ENCODE measurements around the gene ARVCF. TPM values are rescaled to one million over a fixed set of nuclear protein-coding genes. Genes with fewer than 3 reads are reported as not detected.

ARVCF gene
- total RNA-seq, 2 experiments from 2014 or later, result 1.5 to 1.6 TPM

DNA sequence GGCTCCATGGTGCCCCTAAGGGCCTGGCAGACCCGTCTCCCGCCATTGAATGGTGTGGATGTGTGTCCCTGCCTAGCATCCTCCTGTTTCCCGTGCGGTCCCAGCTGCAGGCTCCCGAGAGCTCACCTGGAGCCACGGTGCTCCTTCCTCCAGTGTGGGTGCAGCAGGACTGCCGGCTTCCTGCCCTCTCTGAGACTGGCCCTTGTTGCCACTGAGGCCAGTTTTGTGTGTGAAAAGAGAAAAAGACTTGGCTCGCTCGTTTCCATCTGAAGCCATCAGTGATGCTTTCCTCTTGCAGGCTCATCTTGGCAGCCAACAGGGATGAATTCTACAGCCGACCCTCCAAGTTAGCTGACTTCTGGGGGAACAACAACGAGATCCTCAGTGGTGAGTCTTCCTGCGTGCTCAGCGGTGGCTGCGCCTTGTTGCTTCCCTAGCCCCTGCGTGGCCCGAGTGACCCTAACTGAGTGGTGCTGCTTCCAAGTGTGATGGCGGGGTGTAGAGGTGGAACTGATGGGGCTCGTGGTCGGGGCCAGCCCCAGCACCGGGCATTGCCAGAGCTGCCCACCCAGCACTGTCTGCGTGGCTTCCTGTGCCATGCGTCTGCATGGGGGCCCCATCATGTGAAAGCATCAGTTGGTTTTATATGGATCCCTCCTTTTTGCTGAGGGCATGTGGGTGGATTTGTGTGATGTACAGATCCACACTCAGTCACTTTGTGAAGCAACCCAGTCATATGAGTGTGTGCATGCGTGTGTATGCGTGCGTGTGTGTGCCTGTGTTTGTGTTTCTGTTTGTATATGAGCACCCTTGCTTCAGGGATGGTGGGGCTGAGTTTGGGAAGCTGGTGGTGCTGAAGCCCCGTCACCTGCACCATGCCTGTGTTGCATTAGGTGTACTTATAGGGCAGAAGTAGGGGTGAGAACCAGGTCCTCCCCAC, 26.7 kb upstream of the ARVCF start:
- Mint-ChIP-seq H3K36me3 (peaks cover 31% of the 10 kb centered on the region), H3K4me3 (no peak overlapping the region), H3K27me3 (no peaks in the 10 kb centered on the region), H3K9me3 (peaks cover 4% of the 10 kb centered on the region), H3K27ac (no peak overlapping the region), H3K4me1 (no peaks in the 10 kb centered on the region)
- ATAC-seq (ENCODE audit: low read depth), result no peak
- no peak for DNase-seq
- POLR2A ChIA-PET, result no interaction called here

DNA sequence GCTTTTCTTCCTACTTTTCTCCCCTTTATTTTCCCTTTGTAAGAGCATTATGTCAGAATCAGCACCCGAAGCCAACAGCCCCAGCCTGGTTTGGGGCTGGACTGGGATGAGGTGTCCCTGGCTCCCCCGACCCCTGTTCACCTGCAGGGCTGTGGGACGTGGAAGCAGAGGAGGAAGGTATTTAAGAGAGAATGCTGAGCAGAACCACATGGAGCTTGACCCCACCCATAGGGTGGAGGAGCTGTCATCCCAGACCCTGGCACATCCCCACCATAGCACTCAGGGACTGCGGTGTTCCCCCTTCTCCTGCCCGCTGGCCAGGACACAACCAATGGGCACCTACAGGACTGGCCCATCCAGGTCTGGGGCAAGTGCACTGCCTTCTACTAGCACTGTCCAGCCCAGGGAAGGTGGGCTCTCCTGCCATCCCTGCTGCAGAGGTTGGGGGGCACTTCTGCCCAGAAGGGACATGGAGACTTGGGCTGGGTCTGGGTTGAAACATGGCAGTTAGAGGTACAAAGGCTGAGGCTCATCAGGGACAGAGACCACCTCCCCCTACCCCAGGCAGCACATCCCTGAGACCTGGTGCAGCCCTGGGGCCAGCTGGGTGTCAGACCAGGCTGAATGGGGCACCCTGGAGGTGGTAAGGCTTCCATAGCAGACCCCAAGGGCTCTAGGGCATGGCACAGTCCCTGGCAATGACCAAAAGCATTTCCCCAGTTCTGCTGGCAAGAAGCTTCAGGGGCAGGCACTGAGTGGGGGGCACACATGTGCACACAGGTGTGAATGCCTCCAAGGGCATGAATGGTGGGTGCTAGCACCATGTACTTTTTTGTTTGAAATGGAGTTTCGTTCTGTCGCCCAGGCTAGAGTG, 23.9 kb upstream of the ARVCF start:
- Mint-ChIP-seq H3K27me3 (no peaks in the 10 kb centered on the region), H3K4me1 (no peaks in the 10 kb centered on the region), H3K9me3 (no peaks in the 10 kb centered on the region), H3K4me3 (no peak overlapping the region), H3K36me3 (peaks cover 15% of the 10 kb centered on the region), H3K27ac (no peak overlapping the region)
- POLR2A ChIA-PET, result no interaction called here
- DNase-seq (no peak), ATAC-seq (ENCODE audit: low read depth) (no peak)

DNA sequence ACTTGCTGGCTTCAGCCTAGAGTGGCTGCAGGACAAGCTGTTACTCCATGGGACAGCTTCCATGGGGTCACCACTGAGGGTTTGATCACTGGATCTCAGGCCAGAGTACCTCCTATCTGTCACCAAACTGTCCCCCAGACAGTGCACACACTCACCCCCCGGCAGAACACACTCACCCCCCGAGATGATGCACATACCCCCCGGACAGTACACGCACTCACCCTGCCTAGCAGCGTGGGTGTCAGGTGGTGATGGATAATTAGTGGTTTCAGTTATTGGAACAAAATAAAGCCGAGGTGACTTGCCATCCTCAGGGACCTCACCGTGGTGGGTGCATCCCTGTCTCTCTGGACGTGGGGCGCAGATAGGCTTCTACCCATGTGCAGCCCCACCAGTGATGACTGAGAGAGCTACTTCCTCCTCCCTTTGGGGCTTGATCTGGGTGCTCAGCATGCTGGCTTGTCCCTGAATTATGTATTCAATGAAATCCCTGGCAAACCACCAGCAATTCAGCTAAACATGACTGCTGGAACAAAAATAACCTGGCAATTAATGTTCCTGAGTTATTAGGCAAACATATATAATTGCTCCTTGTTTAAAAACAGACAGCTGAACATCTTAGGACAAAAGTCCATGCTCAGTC, 23.2 kb upstream of the ARVCF start:
- peaks cover 15% of the 10 kb centered on the region for H3K36me3 Mint-ChIP-seq
- DNase-seq, result no peak
- no peaks in the 10 kb centered on the region for H3K4me1 Mint-ChIP-seq
- POLR2A ChIA-PET, result no interaction called here
- no peak overlapping the region for H3K4me3 Mint-ChIP-seq
- H3K27ac Mint-ChIP-seq, result peak overlapping the region; percentile 22
- no peaks in the 10 kb centered on the region for H3K9me3 Mint-ChIP-seq
- ATAC-seq (ENCODE audit: low read depth), result no peak
- no peaks in the 10 kb centered on the region for H3K27me3 Mint-ChIP-seq

DNA sequence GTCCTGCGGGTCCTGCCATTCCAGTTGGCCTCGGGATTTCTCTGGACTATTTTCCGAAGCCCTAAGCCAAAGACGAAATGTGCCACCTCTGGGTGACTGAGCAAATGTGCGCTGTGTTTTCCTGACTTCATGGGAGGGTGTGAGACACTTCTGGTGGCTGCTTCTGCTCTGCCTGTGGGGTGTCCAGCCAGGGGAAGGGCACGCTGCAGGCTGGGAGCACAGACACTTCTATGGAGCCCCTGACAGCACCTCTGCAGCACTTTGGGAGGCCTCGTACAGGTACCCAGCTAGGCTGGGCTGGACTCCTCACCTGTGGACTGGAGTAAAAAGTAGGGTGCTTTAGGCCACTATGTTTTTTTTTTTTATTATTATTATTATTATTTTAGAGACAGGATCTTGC, 22.0 kb upstream of the ARVCF start:
- ATAC-seq (ENCODE audit: low read depth) (no peak), DNase-seq (no peak)
- H3K9me3 Mint-ChIP-seq, result no peaks in the 10 kb centered on the region
- POLR2A ChIA-PET, result no interaction called here
- peaks cover 1% of the 10 kb centered on the region for H3K4me1 Mint-ChIP-seq
- H3K36me3 Mint-ChIP-seq, result peaks cover 11% of the 10 kb centered on the region
- H3K27me3 Mint-ChIP-seq, result no peaks in the 10 kb centered on the region
- no peak overlapping the region for H3K4me3 Mint-ChIP-seq
- H3K27ac Mint-ChIP-seq, result no peak overlapping the region

DNA sequence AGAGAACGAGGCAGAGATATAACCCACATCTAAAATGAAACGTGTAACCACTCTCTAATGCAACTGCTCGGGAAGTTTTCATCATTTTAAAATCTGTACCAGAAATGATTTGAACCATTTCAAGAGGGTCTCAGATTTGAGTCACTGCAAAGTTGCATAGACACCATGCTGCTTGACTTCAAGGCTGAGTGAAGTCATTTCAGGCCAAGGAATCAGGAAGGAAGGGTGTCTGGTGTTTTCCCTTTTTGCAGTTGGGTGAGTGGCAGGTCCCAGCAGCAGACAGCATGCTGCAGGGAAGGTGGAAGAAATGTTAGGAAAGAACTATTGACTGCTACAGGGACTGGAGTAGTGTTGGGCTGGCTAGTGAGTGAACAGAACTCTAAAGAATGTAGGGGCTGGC, 20.8 kb upstream of the ARVCF start:
- no peaks in the 10 kb centered on the region for H3K9me3 Mint-ChIP-seq
- ATAC-seq (ENCODE audit: low read depth) (no peak), DNase-seq (no peak)
- no peaks in the 10 kb centered on the region for H3K27me3 Mint-ChIP-seq
- peaks cover 1% of the 10 kb centered on the region for H3K4me1 Mint-ChIP-seq
- POLR2A ChIA-PET, result no interaction called here
- no peak overlapping the region for H3K4me3 Mint-ChIP-seq
- no peak overlapping the region for H3K27ac Mint-ChIP-seq
- H3K36me3 Mint-ChIP-seq, result peaks cover 8% of the 10 kb centered on the region

DNA sequence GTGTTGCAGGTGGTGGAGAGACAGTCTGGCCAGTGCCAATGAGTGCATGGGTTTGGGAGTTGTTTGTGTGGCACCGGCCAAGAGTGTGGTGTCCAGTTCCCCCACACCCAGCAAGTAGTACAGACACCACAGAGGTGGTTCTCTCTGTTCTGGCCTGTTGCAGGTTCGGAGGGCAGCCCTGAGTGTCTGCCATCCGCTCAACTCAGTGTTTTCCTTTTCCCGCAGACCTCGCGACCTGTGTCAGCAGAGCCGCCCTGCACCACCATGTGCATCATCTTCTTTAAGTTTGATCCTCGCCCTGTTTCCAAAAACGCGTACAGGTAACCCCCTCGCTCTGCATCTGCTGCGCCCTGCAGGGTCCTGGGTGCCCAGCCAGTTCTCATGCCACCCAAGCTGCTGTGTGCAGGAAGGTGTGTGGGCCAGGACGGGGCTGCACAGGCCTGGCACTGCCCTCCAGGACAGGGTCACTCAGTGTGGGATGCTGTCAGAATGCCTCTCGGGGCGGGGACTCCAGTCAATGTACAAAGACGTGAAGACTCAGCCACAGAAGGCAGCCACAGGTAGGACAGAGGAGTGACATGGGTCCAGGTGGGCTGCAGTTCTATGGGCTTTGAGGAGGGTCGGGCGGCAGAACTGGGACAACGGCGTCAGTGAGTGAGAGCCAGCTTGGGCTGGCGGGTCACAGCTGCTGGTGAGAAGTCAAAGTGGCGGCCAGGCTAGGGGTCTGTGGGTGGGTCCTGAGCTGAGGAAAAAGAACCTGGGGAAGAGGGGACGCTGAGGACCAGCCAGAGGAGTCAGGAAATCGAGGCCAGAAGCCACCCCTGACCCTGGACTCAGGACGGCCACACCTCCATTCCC, 20.1 kb upstream of the ARVCF start:
- Mint-ChIP-seq H3K4me3 (no peak overlapping the region), H3K27me3 (no peaks in the 10 kb centered on the region), H3K27ac (no peak overlapping the region), H3K36me3 (peaks cover 8% of the 10 kb centered on the region), H3K9me3 (no peaks in the 10 kb centered on the region), H3K4me1 (peaks cover 1% of the 10 kb centered on the region)
- no peak for DNase-seq
- no peak for ATAC-seq (ENCODE audit: low read depth)
- POLR2A ChIA-PET, result no interaction called here

DNA sequence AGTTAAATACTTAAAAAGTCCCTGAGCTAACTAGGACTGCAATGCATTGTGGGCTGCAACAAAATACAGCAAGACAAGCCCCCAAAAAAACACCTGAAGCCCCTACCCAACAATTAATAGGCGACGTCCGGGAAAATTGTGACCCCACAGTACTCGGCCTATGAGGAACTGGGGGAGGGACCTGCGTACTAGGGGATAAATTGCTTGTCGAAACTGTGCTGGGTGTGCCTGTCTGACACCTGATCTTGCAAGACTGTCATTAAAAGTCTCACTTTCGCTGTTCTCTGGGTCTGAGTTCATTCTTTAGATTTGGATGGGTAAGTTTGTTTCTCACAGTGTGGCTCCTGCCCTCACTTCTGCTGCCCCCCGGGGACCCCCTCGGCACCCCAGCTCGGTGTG, 19.5 kb upstream of the ARVCF start:
- H3K36me3 Mint-ChIP-seq, result peaks cover 8% of the 10 kb centered on the region
- POLR2A ChIA-PET, result no interaction called here
- no peaks in the 10 kb centered on the region for H3K9me3 Mint-ChIP-seq
- H3K4me1 Mint-ChIP-seq, result peaks cover 1% of the 10 kb centered on the region
- DNase-seq (no peak), ATAC-seq (ENCODE audit: low read depth) (no peak)
- no peak overlapping the region for H3K27ac Mint-ChIP-seq
- H3K27me3 Mint-ChIP-seq, result no peaks in the 10 kb centered on the region
- H3K4me3 Mint-ChIP-seq, result no peak overlapping the region

DNA sequence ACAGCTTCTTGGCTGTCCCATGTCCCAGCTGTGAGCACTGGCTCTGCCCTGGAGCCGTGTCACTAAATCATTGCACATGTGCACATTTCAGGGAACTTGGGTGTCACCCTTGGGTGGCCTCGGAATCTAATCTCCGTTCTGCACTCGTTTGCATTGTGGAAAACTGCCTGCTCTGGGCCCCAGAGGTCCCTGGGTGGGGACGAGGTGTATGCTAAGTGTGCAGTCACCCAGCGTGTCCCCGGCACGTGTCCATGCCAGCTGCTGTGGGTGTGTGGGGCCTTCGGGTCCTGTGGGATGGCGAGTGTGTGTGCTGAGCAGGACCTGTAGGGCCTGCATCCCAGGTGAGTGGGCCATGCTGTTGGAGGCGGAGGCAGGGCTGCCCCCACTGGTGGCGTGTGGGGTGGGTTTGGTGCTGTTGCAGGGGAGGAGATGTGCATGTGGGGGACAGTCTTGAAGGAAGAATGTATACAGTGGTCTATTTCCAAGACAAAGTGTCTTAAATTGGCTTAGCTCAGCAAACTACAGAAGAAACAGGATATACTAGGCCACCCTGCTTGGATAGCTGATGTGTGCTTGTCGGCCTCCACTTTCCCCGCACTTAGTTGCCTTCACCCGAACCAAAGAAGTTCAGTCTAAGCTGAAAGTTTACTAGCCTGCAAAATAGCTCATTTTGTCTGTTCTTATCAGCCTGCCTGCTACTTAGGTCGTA, 18.9 kb upstream of the ARVCF start:
- Mint-ChIP-seq H3K4me1 (peaks cover 1% of the 10 kb centered on the region), H3K27ac (no peak overlapping the region)

DNA sequence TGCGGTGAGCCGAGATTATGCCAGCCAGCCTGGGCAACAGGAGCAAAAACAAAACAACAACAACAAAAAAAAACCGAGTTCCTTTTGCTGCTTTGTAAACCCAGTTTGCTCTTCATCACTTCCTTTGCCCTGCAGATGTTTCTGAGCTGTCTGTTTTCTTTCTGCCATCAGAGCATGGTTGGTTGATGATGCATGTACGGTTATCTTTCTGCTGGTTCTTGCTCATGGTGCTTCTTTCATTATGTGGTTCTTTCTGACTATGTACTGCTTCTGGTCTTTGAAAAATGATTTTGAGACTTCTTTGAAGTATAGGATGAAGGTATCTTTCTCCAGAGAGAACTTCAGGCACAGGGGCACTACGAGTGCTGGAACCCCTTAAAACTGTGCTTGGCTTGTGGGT, 17.5 kb upstream of the ARVCF start:
- no peaks in the 10 kb centered on the region for H3K27me3 Mint-ChIP-seq
- H3K27ac Mint-ChIP-seq, result no peak overlapping the region

More for the DNA sequence above, 18.9 kb upstream of the ARVCF start:
- POLR2A ChIA-PET, result no interaction called here
- Mint-ChIP-seq H3K4me3 (no peak overlapping the region), H3K9me3 (no peaks in the 10 kb centered on the region), H3K27me3 (no peaks in the 10 kb centered on the region), H3K36me3 (peaks cover 8% of the 10 kb centered on the region)
- no peak for DNase-seq
- no peak for ATAC-seq (ENCODE audit: low read depth)

DNA sequence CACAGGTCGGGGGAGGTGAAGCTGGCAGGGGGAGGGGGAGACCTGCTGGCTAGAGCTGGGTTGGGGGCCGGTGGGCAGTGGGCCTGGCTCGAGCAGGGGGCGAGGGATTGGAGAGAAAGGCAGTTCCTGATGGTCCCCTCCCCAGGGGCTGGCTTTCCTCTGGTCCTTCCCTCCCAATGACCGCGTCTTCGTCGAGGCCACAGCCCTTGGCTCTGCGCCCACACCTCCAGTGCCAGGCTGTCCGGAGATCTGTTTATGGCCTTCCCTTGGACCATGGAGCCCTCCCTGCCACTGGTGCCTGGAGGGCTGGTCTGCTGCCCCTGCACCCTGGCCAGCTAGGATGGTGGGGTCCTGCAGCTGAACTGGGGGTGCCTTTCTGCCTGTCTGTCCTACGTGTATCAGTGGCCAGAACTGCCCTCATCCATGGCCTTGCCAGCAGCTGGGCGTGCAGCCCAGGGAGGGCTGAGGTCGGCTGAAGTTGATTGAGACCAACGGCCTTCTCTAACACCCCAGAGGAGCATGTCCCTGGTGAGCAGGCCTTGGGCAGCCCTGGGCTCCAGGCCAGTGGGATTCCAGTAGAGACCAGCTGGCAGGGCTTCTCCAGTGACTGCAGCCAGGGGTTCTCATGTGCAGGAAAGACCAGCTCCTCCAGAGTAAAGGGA, 16.6 kb upstream of the ARVCF start:
- H3K36me3 Mint-ChIP-seq, result peaks cover 5% of the 10 kb centered on the region
- H3K4me3 Mint-ChIP-seq, result no peak overlapping the region
- peaks cover 1% of the 10 kb centered on the region for H3K4me1 Mint-ChIP-seq
- ATAC-seq (ENCODE audit: low read depth) (no peak), DNase-seq (no peak)
- no peaks in the 10 kb centered on the region for H3K27me3 Mint-ChIP-seq
- POLR2A ChIA-PET, result interaction anchor here (0.6 to 1.8 kb wide), 2 partner anchors 12 to 363 kb away, joined by 3 to 4 read pairs; partner anchors contain the start of gene TANGO2
- H3K27ac Mint-ChIP-seq, result no peak overlapping the region
- no peaks in the 10 kb centered on the region for H3K9me3 Mint-ChIP-seq

More for the DNA sequence above, 17.5 kb upstream of the ARVCF start:
- DNase-seq (no peak), ATAC-seq (ENCODE audit: low read depth) (no peak)
- Mint-ChIP-seq H3K36me3 (peaks cover 7% of the 10 kb centered on the region), H3K4me1 (peaks cover 1% of the 10 kb centered on the region), H3K9me3 (no peaks in the 10 kb centered on the region), H3K4me3 (no peak overlapping the region)
- POLR2A ChIA-PET, result interaction anchor here (1.8 kb wide), 1 partner anchor 13 kb away, joined by 4 read pairs; the partner anchor contains the start of gene TANGO2

DNA sequence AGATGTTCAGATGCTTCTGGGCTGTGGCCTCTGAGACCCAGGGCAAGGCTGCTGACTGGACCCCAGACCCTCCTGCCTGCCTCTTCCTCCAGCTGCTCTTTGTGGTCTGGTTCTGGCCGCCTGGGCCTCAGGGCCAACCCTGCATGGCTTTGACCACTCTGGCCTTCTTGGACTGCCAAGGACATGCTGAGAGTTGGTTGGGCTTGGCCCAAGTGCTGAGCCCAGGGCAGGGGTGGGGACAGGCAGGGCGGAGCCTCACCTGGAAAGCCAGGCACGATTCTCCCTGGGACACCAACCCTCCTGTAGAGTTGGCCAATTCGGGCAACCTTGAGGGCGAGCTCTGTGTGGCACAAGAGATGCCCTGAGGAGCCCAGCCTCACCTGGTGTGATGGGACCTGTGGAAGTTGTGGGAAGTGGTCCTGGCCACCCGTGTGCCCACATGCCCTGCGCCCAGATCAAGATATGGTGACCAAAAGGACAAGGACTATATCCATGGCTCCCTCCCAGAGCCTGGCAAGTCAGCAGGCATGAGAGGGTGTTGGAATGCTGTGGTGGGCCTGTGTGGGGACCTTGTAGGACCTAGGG, 15.9 kb upstream of the ARVCF start:
- Mint-ChIP-seq H3K4me3 (no peak overlapping the region), H3K27ac (no peak overlapping the region), H3K9me3 (no peaks in the 10 kb centered on the region), H3K4me1 (peaks cover 1% of the 10 kb centered on the region), H3K36me3 (peaks cover 5% of the 10 kb centered on the region), H3K27me3 (no peaks in the 10 kb centered on the region)
- ATAC-seq (ENCODE audit: low read depth) (no peak), DNase-seq (no peak)
- POLR2A ChIA-PET, result interaction anchor here (1.8 kb wide), 1 partner anchor 12 kb away, joined by 4 read pairs; the partner anchor contains the start of gene TANGO2

All from activated naive CD8-positive, alpha-beta T cell treated with anti-CD3 and anti-CD28 coated beads, Interleukin-2, amount 10 ng/mL, durations not matched to agents 7 days and 5 days (primary cell).